Measurements from ENCODE around the gene ITGA6.

- no peak for TF ChIP-seq CTCF (tag by site-specific recombination; IDR thresholded peaks at IDR 0.05)
- no peak for TF ChIP-seq REST (tag by site-specific recombination; IDR thresholded peaks at IDR 0.05)
- TF ChIP-seq YY1 (tag by site-specific recombination; IDR thresholded peaks at IDR 0.05), result no peak
- TF ChIP-seq ZNF324 (tag by site-specific recombination; IDR thresholded peaks at IDR 0.05), result no peak
- TF ChIP-seq ATF2 (tag by site-specific recombination; IDR thresholded peaks at IDR 0.05; ENCODE audit: low read depth), result no peak
Measured at GRCh38 chr2:172405673-172406072, 21.7 kb upstream of the ITGA6 start.

All from HEK293 (cell line).